Stimulated activated naive B cell treated with anti-CD40 and anti-IgM and Interleukin-4, amounts not matched to agents 10 μg/mL and 1 μg/mL and 100 μg/mL, for 72 hours (primary cell): ENCODE results near the gene TBC1D17.
A peak's percentile ranks its signal among the peaks of the same experiment; 100 is the strongest.

Experiments
- ATAC-seq, 2 donors: fragments of 150-1000 bp; cut with Tn5 transposase; replicated peaks; 2 replicates each; pipeline ENCODE4 v1.10.0; 2021; ENCODE audit warnings: moderate library complexity in 1 of 2
- DNase-seq: peaks from one replicate; pipeline ENCODE4 v3.0.0; 2021
- H3K27ac Mint-ChIP-seq: one replicate; pipeline ENCODE4 v1.8.0; 2022; ENCODE audit warnings: mild to moderate bottlenecking, mixed read lengths
- H3K27me3 Mint-ChIP-seq, 2 donors: one replicate each; pipeline ENCODE4 v1.8.0; 2022; ENCODE audit warnings: mixed read lengths in 2 of 2
- H3K36me3 Mint-ChIP-seq, 2 donors: one replicate each; pipeline ENCODE4 v1.8.0; 2022; ENCODE audit warnings: mixed read lengths in 2 of 2, mild to moderate bottlenecking in 1 of 2
- H3K4me1 Mint-ChIP-seq, 2 donors: one replicate each; pipeline ENCODE4 v1.8.0; 2022; ENCODE audit warnings: mixed read lengths in 2 of 2, mild to moderate bottlenecking in 1 of 2
- H3K4me3 Mint-ChIP-seq, 2 donors: one replicate each; pipeline ENCODE4 v1.8.0; 2022; ENCODE audit warnings: mild to moderate bottlenecking in 2 of 2, mixed read lengths in 2 of 2, moderate library complexity in 1 of 2
- H3K9me3 Mint-ChIP-seq, 2 donors: one replicate each; pipeline ENCODE4 v1.8.0; 2022; ENCODE audit warnings: mixed read lengths in 2 of 2, mild to moderate bottlenecking in 1 of 2

The TBC1D17 gene

DNA sequence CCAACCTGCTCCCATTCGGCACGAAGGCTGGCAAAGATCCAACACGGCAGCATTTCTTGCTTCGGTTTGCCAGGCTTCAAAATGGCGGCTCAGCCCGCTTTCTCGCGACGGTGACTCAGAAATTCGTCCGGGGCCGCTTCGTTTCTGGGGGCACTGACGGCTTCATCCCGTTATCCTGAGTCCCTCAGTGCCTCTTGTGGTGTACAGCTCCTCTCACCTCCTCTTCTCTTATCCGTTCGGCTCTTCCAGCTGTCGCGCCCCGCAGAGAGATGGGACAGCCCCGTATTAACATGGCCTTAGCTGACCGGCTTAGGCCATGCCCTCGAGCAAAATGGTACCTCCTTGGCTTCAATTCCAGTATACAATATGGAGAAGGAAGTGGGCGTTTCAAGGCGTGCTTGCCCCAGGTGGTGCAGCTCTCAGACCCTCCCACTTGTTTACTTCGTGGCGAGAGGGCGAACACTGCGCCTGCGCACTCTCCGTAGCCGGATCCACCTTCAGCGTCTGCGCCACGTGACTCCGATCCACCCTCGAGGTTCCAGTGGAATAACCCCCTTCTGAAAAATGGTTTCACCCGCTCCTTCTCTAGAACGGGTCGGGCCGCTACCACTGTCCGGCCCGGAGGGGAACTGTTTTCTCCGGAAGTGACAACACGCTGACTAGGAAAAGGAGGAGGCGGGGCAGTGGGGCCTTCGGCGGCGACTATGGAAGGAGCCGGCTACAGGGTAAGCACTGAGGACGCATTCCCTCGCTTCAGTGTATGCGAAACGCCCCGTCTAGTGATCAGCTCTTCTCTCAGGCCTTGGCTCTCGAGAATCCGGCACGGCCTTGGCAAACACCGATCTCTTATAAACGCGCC lies at the start of gene TBC1D17, which contains the start of gene AKT1S1:
TBC1D17 (plus strand) TSS at position 683 of the 859 bp plus-strand sequence; CDS start at position 705, 22 bp downstream.
AKT1S1 (minus strand) TSS at position 336 of the 859 bp plus-strand sequence. CDS start 4,060 bp downstream, outside the sequence.
- no peak within 1 kb of the TSS for H3K4me3 Mint-ChIP-seq
- ATAC-seq, result peak; percentile 77 to 78
- no peaks in the 10 kb centered on the region for H3K9me3 Mint-ChIP-seq
- H3K4me1 Mint-ChIP-seq, result peaks cover 27 to 60% of the 10 kb centered on the region in 2 donors
- H3K27ac Mint-ChIP-seq, result no peak within 1 kb of the TSS
- H3K36me3 Mint-ChIP-seq, result peaks cover 40 to 56% of the 10 kb centered on the region in 2 donors
- DNase-seq, result peak; percentile 100
- H3K27me3 Mint-ChIP-seq, result no peaks in the 10 kb centered on the region

DNA sequence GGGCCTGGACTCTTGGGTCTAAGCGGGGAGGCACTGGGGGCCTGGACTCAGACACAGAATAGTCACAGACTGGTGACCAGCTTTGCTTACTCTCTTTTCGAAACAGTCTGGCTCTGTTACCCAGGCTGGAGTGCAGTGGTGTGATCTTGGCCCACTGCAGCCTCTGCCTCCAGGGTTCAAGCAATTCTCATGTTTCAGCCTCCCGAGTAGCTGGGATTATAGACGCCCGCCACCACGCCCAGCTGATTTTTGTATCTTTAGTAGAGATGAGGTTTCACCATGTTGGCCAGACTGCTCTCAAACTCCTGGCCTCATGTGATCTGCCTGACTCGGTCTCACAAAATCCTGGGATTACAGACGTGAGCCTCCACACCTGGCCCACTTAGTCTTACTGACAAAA lies 48.3 kb upstream of the TBC1D17 start:
- ATAC-seq, result no peak
- Mint-ChIP-seq H3K27me3 (no peaks in the 10 kb centered on the region), H3K36me3 (peaks cover 28 to 43% of the 10 kb centered on the region in 2 donors), H3K4me3 (no peak overlapping the region), H3K9me3 (no peaks in the 10 kb centered on the region), H3K4me1 (peaks cover 7 to 12% of the 10 kb centered on the region in 2 donors), H3K27ac (peak overlapping the region; percentile 49)
- DNase-seq, result no peak

DNA sequence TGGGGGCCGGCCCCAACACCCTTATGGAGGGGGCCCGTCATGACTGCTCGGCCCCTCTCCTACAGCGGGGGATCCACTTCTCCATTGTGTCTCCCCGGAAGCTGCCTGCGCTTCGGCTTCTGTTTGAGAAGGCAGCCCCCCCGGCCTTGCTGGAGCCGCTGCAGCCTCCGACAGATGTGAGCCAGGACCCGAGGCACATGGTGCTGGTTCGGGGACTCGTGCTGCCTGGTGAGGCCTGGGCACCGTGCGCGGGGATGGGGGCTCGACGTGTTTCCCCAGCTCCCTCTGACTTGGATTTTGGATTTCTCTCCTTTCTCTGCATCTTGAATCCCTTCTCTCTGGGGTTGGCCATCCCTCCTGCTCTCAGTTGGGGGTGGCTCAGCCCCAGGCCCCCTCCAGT lies 47.8 kb upstream of the TBC1D17 start:
- peaks cover 31 to 44% of the 10 kb centered on the region in 2 donors for H3K36me3 Mint-ChIP-seq
- H3K27ac Mint-ChIP-seq, result no peak overlapping the region
- DNase-seq (no peak), ATAC-seq (no peak)
- peaks cover 7 to 12% of the 10 kb centered on the region in 2 donors for H3K4me1 Mint-ChIP-seq
- H3K27me3 Mint-ChIP-seq, result no peaks in the 10 kb centered on the region
- H3K9me3 Mint-ChIP-seq, result no peaks in the 10 kb centered on the region
- no peak overlapping the region for H3K4me3 Mint-ChIP-seq

DNA sequence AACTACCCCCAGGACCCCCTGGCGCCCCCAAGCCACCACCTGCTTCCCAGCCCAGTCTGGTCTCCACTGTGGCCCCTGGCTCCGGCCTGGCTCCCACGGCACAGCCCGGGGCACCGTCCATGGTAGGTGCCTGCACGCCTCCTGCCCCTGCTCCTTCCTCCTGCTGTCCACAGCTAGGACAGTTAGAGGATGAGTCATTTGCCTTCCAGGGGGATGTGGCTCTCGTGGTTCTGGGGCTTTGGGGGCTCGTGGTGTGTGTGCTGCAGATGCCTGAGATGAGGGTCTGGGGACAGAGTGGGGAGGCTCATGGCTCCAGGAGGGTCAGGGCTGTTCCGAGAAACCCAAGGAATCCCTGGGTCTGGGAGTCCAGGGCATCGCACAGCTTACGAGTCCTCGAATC lies 46.7 kb upstream of the TBC1D17 start:
- no peaks in the 10 kb centered on the region for H3K27me3 Mint-ChIP-seq
- no peak overlapping the region for H3K4me3 Mint-ChIP-seq
- no peak for ATAC-seq
- no peaks in the 10 kb centered on the region for H3K9me3 Mint-ChIP-seq
- H3K36me3 Mint-ChIP-seq, result peaks cover 40 to 52% of the 10 kb centered on the region in 2 donors
- H3K27ac Mint-ChIP-seq, result no peak overlapping the region
- no peak for DNase-seq
- peaks cover 7 to 12% of the 10 kb centered on the region in 2 donors for H3K4me1 Mint-ChIP-seq

DNA sequence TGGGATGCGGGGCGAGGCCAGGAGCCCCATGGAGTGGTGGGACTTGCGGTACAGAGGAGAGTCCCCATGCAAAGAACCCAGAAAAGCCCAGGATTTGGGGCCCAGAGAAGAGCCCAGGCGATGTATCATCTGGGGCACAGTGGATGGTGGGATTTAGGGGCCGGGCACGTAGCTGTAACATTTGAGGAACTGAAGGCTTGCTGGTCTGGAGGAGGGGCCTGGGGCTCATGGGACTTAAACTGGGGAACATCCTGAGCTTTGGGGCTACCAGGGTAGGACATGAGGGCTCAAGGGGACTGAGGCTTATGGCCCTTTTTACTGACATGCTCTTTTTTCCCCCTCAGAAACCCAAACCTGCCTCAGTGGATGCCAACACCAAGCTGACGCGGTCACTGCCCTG lies 45.9 kb upstream of the TBC1D17 start:
- H3K27ac Mint-ChIP-seq, result peak overlapping the region; percentile 21
- no peak overlapping the region for H3K4me3 Mint-ChIP-seq
- DNase-seq (no peak), ATAC-seq (no peak)
- H3K27me3 Mint-ChIP-seq, result no peaks in the 10 kb centered on the region
- H3K9me3 Mint-ChIP-seq, result no peaks in the 10 kb centered on the region
- H3K4me1 Mint-ChIP-seq, result peaks cover 5 to 12% of the 10 kb centered on the region in 2 donors
- H3K36me3 Mint-ChIP-seq, result peaks cover 37 to 50% of the 10 kb centered on the region in 2 donors

DNA sequence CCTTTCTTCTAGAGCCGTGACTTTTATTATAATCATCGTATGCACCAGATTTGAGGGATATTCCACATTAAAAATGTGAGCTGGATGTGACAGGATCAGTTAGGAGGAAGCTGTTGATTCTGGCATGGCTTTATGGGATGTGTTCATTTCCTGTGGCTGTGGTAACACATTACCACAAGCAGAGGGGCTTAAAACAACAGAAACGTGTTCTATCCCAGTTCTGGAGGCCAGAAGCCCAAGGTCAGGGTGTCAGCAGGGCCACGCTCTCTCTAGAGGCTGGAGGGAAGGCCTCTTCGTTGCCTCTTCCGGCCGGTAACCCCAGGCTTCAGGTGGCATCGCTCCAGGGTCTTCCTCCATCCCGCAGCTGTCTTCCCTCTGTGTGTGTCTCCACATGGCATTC lies 44.9 kb upstream of the TBC1D17 start:
- Mint-ChIP-seq H3K9me3 (no peaks in the 10 kb centered on the region), H3K36me3 (peaks cover 45 to 51% of the 10 kb centered on the region in 2 donors)

DNA sequence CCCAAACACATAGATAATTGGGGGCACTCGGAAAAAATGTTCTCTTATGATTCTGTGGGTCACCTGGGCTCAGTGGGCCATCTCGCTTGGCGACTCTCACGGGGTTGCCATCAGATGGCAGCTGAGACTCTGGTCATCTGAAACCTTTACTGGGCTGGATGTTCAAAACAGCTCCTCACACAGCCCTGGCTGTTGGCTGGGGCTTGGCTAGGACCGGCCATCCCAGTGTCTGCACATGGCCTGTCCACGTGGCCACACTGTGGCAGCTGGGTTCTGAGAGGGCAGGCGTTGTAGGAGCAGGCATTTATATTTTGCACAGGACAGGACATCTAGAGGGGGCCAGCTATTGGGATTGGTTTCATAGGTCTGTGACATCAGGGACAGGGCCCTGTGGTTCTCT lies 43.9 kb upstream of the TBC1D17 start:
- peaks cover 4 to 16% of the 10 kb centered on the region in 2 donors for H3K4me1 Mint-ChIP-seq
- no peak overlapping the region for H3K4me3 Mint-ChIP-seq
- H3K27ac Mint-ChIP-seq, result no peak overlapping the region
- H3K36me3 Mint-ChIP-seq, result peaks cover 54 to 60% of the 10 kb centered on the region in 2 donors
- ATAC-seq (no peak), DNase-seq (no peak)
- H3K9me3 Mint-ChIP-seq, result no peaks in the 10 kb centered on the region
- no peaks in the 10 kb centered on the region for H3K27me3 Mint-ChIP-seq

More for the DNA sequence above, 44.9 kb upstream of the TBC1D17 start:
- ATAC-seq, result no peak
- Mint-ChIP-seq H3K4me3 (no peak overlapping the region), H3K27ac (no peak overlapping the region), H3K4me1 (peaks cover 4 to 17% of the 10 kb centered on the region in 2 donors), H3K27me3 (no peaks in the 10 kb centered on the region)
- no peak for DNase-seq

DNA sequence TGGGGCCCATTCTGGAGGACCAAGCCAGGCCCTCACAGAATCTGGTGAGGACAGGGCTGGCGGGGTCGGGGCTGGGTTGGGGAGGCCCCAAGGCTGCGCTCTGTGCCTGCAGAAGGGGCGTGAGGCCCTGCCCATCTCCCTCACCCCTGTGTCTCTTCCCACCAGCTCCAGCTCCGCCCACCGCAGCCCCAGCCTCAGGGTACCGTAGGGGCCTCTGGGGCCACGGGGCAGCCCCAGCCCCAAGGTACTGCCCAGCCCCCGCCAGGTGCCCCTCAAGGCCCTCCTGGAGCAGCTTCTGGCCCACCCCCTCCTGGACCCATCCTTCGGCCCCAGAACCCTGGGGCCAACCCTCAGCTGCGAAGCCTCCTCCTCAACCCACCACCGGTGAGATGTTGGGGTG lies 41.9 kb upstream of the TBC1D17 start:
- H3K27me3 Mint-ChIP-seq, result no peaks in the 10 kb centered on the region
- no peaks in the 10 kb centered on the region for H3K9me3 Mint-ChIP-seq
- DNase-seq, result no peak
- ATAC-seq, result no peak
- peaks cover 4 to 12% of the 10 kb centered on the region in 2 donors for H3K4me1 Mint-ChIP-seq
- no peak overlapping the region for H3K27ac Mint-ChIP-seq
- H3K4me3 Mint-ChIP-seq, result no peak overlapping the region
- H3K36me3 Mint-ChIP-seq, result peaks cover 67 to 68% of the 10 kb centered on the region in 2 donors

DNA sequence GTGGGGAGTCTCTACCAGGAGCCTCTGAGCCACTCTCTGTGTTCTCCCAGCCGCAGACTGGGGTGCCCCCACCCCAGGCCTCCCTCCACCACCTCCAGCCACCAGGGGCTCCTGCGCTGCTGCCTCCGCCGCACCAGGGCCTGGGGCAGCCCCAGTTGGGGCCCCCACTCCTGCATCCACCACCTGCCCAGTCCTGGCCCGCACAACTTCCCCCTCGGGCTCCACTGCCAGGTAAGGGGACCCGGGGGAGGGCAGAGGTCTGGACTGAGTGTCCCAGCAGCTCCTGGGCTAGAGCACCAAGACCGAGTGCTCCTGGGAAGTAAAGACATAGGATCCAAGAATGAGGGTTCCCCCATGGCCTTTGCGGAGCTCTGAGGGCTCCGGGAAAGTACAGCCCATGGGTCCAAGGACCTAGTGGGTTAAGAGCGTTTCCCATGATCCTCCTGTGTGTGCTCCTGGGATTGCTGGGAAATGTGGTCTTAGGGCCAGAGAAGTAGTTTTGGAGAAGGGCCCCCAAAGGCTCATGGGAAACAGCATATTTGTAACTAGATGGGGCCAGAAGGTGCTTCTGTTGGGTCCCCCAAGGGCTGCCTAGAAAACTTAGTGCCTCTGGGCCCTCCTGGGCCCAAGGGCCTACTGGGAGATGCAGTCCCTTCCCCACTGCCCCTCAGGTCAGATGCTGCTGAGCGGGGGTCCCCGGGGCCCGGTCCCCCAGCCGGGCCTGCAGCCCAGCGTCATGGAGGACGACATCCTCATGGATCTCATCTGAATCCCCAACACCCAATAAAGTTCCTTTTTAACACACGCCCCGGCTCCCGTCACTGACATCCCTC lies 41.1 kb upstream of the TBC1D17 start:
- peaks cover 64 to 69% of the 10 kb centered on the region in 2 donors for H3K36me3 Mint-ChIP-seq
- H3K9me3 Mint-ChIP-seq, result peaks cover 0 to 2% of the 10 kb centered on the region in 2 donors
- no peak for ATAC-seq
- DNase-seq, result no peak
- peak overlapping the region; percentile 31 for H3K27ac Mint-ChIP-seq
- peaks cover 7 to 14% of the 10 kb centered on the region in 2 donors for H3K4me1 Mint-ChIP-seq
- no peak overlapping the region for H3K4me3 Mint-ChIP-seq
- no peaks in the 10 kb centered on the region for H3K27me3 Mint-ChIP-seq

DNA sequence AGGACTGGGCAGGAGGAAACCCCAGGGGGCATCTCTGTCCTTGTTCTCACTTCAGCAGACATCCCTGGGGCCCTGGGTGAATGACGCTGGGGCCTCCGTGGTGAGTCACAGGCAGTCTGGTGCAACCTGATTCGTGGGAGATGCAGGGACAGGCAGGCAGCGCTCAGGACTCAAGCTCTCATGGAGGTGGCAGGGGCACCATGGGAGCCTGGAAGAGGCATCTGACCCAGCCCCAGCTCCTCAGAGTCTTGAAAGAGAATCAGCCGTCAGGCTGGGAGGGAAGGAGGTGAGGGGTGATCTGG lies 40.5 kb upstream of the TBC1D17 start:
- peaks cover 0 to 2% of the 10 kb centered on the region in 2 donors for H3K9me3 Mint-ChIP-seq
- H3K4me1 Mint-ChIP-seq, result peaks cover 5 to 11% of the 10 kb centered on the region in 2 donors
- H3K36me3 Mint-ChIP-seq, result peaks cover 60 to 64% of the 10 kb centered on the region in 2 donors
- H3K27me3 Mint-ChIP-seq, result no peaks in the 10 kb centered on the region
- ATAC-seq (no peak), DNase-seq (no peak)
- no peak overlapping the region for H3K27ac Mint-ChIP-seq
- H3K4me3 Mint-ChIP-seq, result no peak overlapping the region

DNA sequence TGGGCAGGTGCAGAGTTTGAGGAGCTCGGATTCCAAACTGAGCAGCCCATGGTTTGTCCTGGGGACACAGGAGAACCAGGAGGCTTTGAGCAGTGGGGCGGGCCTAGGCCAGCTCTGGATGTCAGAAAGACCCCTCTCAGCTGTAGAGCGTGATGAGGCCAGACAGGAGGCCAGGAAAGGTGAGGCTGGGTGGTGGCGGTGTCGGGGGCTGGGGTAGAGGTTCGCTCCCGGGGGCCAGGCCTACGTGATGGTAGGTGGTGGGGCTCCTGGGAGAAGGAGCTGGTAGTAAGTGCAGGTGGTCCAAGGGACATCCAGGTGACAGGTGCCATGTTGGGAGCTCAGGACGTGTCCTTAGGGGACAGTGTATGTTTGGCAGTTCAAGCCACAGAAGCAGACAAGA lies 40.1 kb upstream of the TBC1D17 start:
- Mint-ChIP-seq H3K4me3 (no peak overlapping the region), H3K36me3 (peaks cover 56 to 60% of the 10 kb centered on the region in 2 donors), H3K9me3 (peaks cover 0 to 2% of the 10 kb centered on the region in 2 donors), H3K27me3 (no peaks in the 10 kb centered on the region), H3K27ac (no peak overlapping the region), H3K4me1 (peaks cover 5 to 13% of the 10 kb centered on the region in 2 donors)
- DNase-seq, result no peak
- no peak for ATAC-seq

DNA sequence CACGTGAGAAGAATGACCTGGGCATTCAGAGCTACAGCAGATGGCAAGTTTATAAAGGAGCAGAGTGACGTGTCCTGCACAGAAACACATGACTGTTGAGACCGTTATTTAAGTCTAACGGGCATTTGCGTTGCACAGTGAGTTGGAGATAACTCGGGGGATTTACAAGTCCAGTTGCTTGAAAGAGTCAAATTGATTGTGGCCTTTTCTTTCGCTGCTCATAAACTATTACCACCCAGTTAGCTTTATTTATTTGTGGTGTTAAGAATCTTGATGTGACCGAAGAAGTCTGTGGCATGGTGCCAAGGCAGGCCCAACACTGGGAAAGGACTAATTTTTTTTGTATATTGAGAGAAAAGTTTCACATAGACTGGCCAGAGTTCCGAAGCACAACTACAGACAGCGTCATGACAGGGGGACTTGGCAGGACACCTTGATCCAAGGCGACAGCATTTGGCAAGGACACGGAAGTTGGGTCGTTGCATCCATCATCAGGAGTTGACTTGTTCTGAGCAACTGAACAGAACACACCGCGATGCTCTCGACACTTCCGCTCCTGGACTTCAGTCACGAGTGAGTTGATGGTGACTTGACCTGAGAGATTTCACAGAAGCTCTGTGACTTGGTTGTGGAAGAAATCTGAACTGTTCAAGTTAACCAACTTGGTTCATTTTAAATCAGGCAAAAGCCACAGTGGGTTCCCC lies 38.5 kb upstream of the TBC1D17 start:
- H3K4me1 Mint-ChIP-seq, result peaks cover 12 to 27% of the 10 kb centered on the region in 2 donors
- ATAC-seq (no peak), DNase-seq (no peak)
- no peak overlapping the region for H3K4me3 Mint-ChIP-seq
- peak overlapping the region; percentile 49 for H3K27ac Mint-ChIP-seq
- H3K9me3 Mint-ChIP-seq, result peaks cover 0 to 2% of the 10 kb centered on the region in 2 donors
- peaks cover 45 to 48% of the 10 kb centered on the region in 2 donors for H3K36me3 Mint-ChIP-seq
- H3K27me3 Mint-ChIP-seq, result no peaks in the 10 kb centered on the region

DNA sequence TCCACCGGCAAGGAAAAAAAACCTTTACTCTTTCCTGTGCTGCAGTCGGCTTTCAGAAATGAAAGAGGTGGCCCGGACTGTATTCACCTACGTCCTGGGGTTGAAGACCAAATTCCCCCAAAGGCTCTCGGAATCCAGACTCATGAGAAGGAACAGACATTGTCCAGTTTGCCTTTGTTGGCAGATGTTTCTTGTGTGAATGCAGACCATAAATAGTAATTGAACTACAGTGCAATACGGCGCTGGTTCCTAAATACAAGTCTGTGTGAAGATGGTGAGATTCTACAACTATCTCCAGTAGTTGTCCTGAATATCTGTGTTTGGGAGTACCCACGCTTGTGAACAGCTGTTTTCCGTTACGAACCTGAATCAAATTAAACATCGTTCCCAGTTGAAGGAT lies 37.8 kb upstream of the TBC1D17 start:
- peaks cover 15 to 33% of the 10 kb centered on the region in 2 donors for H3K4me1 Mint-ChIP-seq
- H3K4me3 Mint-ChIP-seq, result no peak overlapping the region
- H3K9me3 Mint-ChIP-seq, result peaks cover 0 to 2% of the 10 kb centered on the region in 2 donors
- no peaks in the 10 kb centered on the region for H3K27me3 Mint-ChIP-seq
- ATAC-seq, result no peak
- DNase-seq, result no peak
- peaks cover 40 to 45% of the 10 kb centered on the region in 2 donors for H3K36me3 Mint-ChIP-seq
- no peak overlapping the region for H3K27ac Mint-ChIP-seq

DNA sequence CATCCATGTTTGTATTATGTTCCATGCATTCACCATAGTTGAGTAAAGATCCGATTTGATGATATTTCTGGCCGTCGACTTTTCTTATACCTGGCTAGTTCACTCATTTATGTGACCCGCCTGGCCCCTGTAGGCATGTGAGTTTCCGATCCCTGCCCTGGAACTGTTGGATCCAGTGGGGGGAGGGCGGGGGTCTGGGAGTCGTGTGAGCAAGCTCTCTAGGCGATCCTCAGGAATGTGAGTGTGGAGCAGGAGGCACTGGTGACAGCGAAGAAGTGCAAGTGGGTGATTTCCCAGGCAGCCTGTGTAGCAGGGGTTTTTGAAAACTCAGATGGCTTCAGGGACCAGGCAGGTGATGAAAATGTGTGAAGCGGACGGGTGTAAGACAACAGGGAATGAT lies 37.2 kb upstream of the TBC1D17 start:
- peaks cover 0 to 2% of the 10 kb centered on the region in 2 donors for H3K9me3 Mint-ChIP-seq
- H3K4me3 Mint-ChIP-seq, result peak overlapping the region in 1 of 2 donors; percentile 53
- H3K27ac Mint-ChIP-seq, result no peak overlapping the region
- ATAC-seq (no peak), DNase-seq (no peak)
- H3K36me3 Mint-ChIP-seq, result peaks cover 34 to 39% of the 10 kb centered on the region in 2 donors
- peaks cover 16 to 39% of the 10 kb centered on the region in 2 donors for H3K4me1 Mint-ChIP-seq
- H3K27me3 Mint-ChIP-seq, result no peaks in the 10 kb centered on the region
